Esophagus muscularis mucosa (tissue), 4 donors: Measurements from ENCODE around the gene ZNF831. TPM values are rescaled to one million over a fixed set of nuclear protein-coding genes. Genes with fewer than 3 reads are reported as not detected.

Experiments used
- DNase-seq: peaks from one replicate; pipeline ENCODE4 v3.0.0-alpha.2; 2017; ENCODE audit errors: extremely low spot score
- H3K27ac ChIP-seq, 4 donors: fragments of 200-600 bp; sonication (generic); replicated peaks in 1 of 4; 1 replicate in 3 of 4; 2 replicates in 1 of 4; pipeline ENCODE4 v1.5.1; 2016 to 2019; ENCODE audit warnings: mild to moderate bottlenecking in 1 of 4
- H3K27me3 ChIP-seq, 4 donors: fragments of 200-600 bp; sonication (generic); one replicate each; pipeline versions ENCODE4 v1.5.1 to v1.6.0; 2016 to 2019
- H3K36me3 ChIP-seq, 4 donors: fragments of 200-600 bp; sonication (generic); one replicate each; pipeline ENCODE4 v1.5.1; 2016 to 2019
- H3K4me1 ChIP-seq, 4 donors: fragments of 200-600 bp; sonication (generic); one replicate each; pipeline ENCODE4 v1.5.1; 2016 to 2019
- H3K4me3 ChIP-seq, 4 donors: fragments of 200-600 bp; sonication (generic); 1 replicate in 2 of 4; 2 replicates in 2 of 4; pipeline ENCODE4 v1.5.1; 2016 to 2019; ENCODE audit warnings: mild to moderate bottlenecking in 4 of 4, moderate library complexity in 1 of 4
- H3K9me3 ChIP-seq, 4 donors: fragments of 200-600 bp; sonication (generic); 1 replicate in 3 of 4; 2 replicates in 1 of 4; pipeline ENCODE4 v1.5.1; 2016 to 2019
- CTCF ChIP-seq, 3 experiments: fragments of 200-600 bp in 2 of 3; fragments of 450-650 bp in 1 of 3; sonication (generic) in 2 of 3; IDR thresholded peaks; one replicate each; pipeline ENCODE4 v1.5.1; 2017 to 2019; ENCODE audit warnings: antibody characterized with exemption in 3 of 3, mild to moderate bottlenecking in 2 of 3, moderate library complexity in 1 of 3
- EP300 ChIP-seq: sonication (generic); formaldehyde crosslinking; IDR thresholded peaks from one replicate; pipeline ENCODE4 v1.6.1; 2017; ENCODE audit warnings: antibody characterized with exemption
- POLR2A ChIP-seq: fragments of 450-650 bp; IDR thresholded peaks from one replicate; pipeline ENCODE4 v1.6.1; 2017; ENCODE audit warnings: antibody characterized with exemption, moderate library complexity, mild to moderate bottlenecking, low read depth
- POLR2AphosphoS5 ChIP-seq, 2 donors: sonication (generic); formaldehyde crosslinking; IDR thresholded peaks; one replicate each; pipeline ENCODE4 v1.6.1; 2017; ENCODE audit warnings: antibody characterized with exemption in 2 of 2
- WGBS: methylation state at CpG from one replicate; pipeline ENCODE4 v1.1.5; 2018; 5-methylcytosine and 5-hydroxymethylcytosine counted together
- intact Hi-C: fragments of 100-400 bp; cut with DNase I; formaldehyde crosslinking; loops from one replicate; pipeline ENCODE4 v1.15.1; 2023
- total RNA-seq, 4 donors: library from RNA; depleted of rRNA; stranded (reverse); fragments of >200 nt; gene quantifications; one replicate each; pipeline versions ENCODE4 v1.1.0 to v1.2.1, GENCODE V29; 2016

Gene ZNF831
- total RNA-seq, 4 donors from 2014 or later = 0.34 to 1.3 (median 0.56) TPM

GRCh38 chr20:59192533-59192896 lies 28.9 kb downstream of the ZNF831 start:
- H3K9me3 ChIP-seq = no peaks in the 10 kb centered on the region
- 96% methylated on average over 15 of the region's 25 CpGs for WGBS
- peak; percentile 42 for DNase-seq
- H3K4me1 ChIP-seq = no peaks in the 10 kb centered on the region
- intact Hi-C loops = no loop called here
- H3K27me3 ChIP-seq = peaks cover 0 to 34% (median 0%) of the 10 kb centered on the region in 4 donors
- H3K36me3 ChIP-seq = no peaks in the 10 kb centered on the region
- TF ChIP-seq CTCF (IDR thresholded peaks at IDR 0.05) = no peak
- no peak for TF ChIP-seq EP300
- no peak for TF ChIP-seq POLR2A
- no peak for TF ChIP-seq POLR2AphosphoS5 (IDR thresholded peaks at IDR 0.05)
- no peak overlapping the region for H3K4me3 ChIP-seq
- H3K27ac ChIP-seq = no peak overlapping the region

- intact Hi-C loops = no loop called here
Measured at GRCh38 chr20:59193325-59193724, 29.7 kb downstream of the ZNF831 start.

GRCh38 chr20:59194023-59194935 lies 30.7 kb downstream of the ZNF831 start:
- 92% methylated on average over 13 of the region's 24 CpGs for WGBS
- Histone ChIP-seq H3K27me3 (peaks cover 0 to 41% (median 0%) of the 10 kb centered on the region in 4 donors), H3K27ac (no peak overlapping the region), H3K4me1 (no peaks in the 10 kb centered on the region), H3K4me3 (no peak overlapping the region), H3K36me3 (no peaks in the 10 kb centered on the region), H3K9me3 (no peaks in the 10 kb centered on the region)
- TF ChIP-seq CTCF (IDR thresholded peaks at IDR 0.05) = no peak
- no peak for TF ChIP-seq POLR2A
- TF ChIP-seq EP300 = no peak
- no peak for TF ChIP-seq POLR2AphosphoS5 (IDR thresholded peaks at IDR 0.05)
- DNase-seq = no peak
- intact Hi-C loops = no loop called here

More at GRCh38 chr20:59193325-59193724, 29.7 kb downstream of the ZNF831 start:
- TF ChIP-seq POLR2A (no peak), CTCF (IDR thresholded peaks at IDR 0.05) (no peak), POLR2AphosphoS5 (IDR thresholded peaks at IDR 0.05) (no peak), EP300 (no peak)
- Histone ChIP-seq H3K27ac (no peak overlapping the region), H3K4me3 (no peak overlapping the region), H3K9me3 (no peaks in the 10 kb centered on the region), H3K27me3 (peaks cover 0 to 37% (median 0%) of the 10 kb centered on the region in 4 donors), H3K36me3 (no peaks in the 10 kb centered on the region), H3K4me1 (no peaks in the 10 kb centered on the region)
- 89% methylated on average over 4 of the region's 7 CpGs for WGBS
- no peak for DNase-seq

- 92% methylated on average over 18 of the region's 18 CpGs for WGBS
Measured at GRCh38 chr20:59195316-59195993, 31.8 kb downstream of the ZNF831 start.

More at GRCh38 chr20:59195316-59195993, 31.8 kb downstream of the ZNF831 start:
- no peak for DNase-seq
- Histone ChIP-seq H3K4me3 (no peak overlapping the region), H3K4me1 (no peaks in the 10 kb centered on the region), H3K36me3 (no peaks in the 10 kb centered on the region), H3K9me3 (peaks cover 0 to 4% (median 0%) of the 10 kb centered on the region in 4 donors), H3K27me3 (peaks cover 0 to 41% (median 0%) of the 10 kb centered on the region in 4 donors), H3K27ac (no peak overlapping the region)
- intact Hi-C loops = no loop called here
- TF ChIP-seq EP300 = no peak
- no peak for TF ChIP-seq POLR2AphosphoS5 (IDR thresholded peaks at IDR 0.05)
